Osteoblast (primary cell): ENCODE results near the gene DNAJC19. TPM values are rescaled to one million over a fixed set of nuclear protein-coding genes. Genes with fewer than 3 reads are reported as not detected.

Experiments used
- DNase-seq: peaks from one replicate; pipeline ENCODE4 v3.0.0; 2011; ENCODE audit warnings: low spot score, mixed read lengths; ENCODE audit not compliant: insufficient read length; ENCODE audit errors: missing footprints
- H2AFZ ChIP-seq: 2 replicates; pipeline ENCODE4 v1.6.0; 2011; ENCODE audit warnings: mild to moderate bottlenecking, low read length
- H3K27ac ChIP-seq: 2 replicates; pipeline ENCODE4 v1.5.1; 2011; ENCODE audit warnings: mild to moderate bottlenecking, low read depth, low read length, moderate library complexity
- H3K27me3 ChIP-seq: 2 replicates; pipeline ENCODE4 v1.6.0; 2012; ENCODE audit warnings: mild to moderate bottlenecking, control low read depth, inconsistent platforms, low read length, moderate library complexity; ENCODE audit not compliant: insufficient read depth
- H3K36me3 ChIP-seq: 2 replicates; pipeline ENCODE4 v1.5.1; 2011; ENCODE audit warnings: mild to moderate bottlenecking, low read length, control low read depth, moderate library complexity; ENCODE audit not compliant: insufficient read depth
- H3K4me1 ChIP-seq: 2 replicates; pipeline ENCODE4 v1.5.1; 2011; ENCODE audit warnings: mild to moderate bottlenecking, low read length, control low read depth, moderate library complexity; ENCODE audit not compliant: insufficient read depth
- H3K4me2 ChIP-seq: 2 replicates; pipeline ENCODE4 v1.6.0; 2011; ENCODE audit warnings: mild to moderate bottlenecking, low read length; ENCODE audit not compliant: insufficient read depth
- H3K4me3 ChIP-seq: fragments of 200-600 bp; sonication (generic); 3 replicates; pipeline ENCODE4 v1.5.1; 2012; ENCODE audit warnings: mild to moderate bottlenecking, low read length, inconsistent platforms; ENCODE audit not compliant: insufficient read depth
- H3K79me2 ChIP-seq: 2 replicates; pipeline ENCODE4 v1.6.0; 2012; ENCODE audit warnings: mild to moderate bottlenecking, low read length, control low read depth, inconsistent platforms; ENCODE audit not compliant: insufficient read depth
- H3K9me3 ChIP-seq: 2 replicates; pipeline ENCODE4 v1.5.1; 2011; ENCODE audit warnings: low read depth, low read length, control low read depth
- H4K20me1 ChIP-seq: 2 replicates; pipeline ENCODE4 v1.6.0; 2012; ENCODE audit warnings: mild to moderate bottlenecking, low read length, control low read depth; ENCODE audit not compliant: insufficient read depth
- CTCF ChIP-seq: IDR thresholded peaks from 2 replicates; pipeline ENCODE4 v1.5.1; 2011; ENCODE audit warnings: mild to moderate bottlenecking, low read depth, low read length, moderate library complexity; ENCODE audit errors: extremely low read depth
- total RNA-seq: library from RNA; depleted of rRNA; stranded (reverse); fragments of >200 nt; gene quantifications from 2 replicates; pipeline ENCODE4 v1.2.3, GENCODE V29; 2012

The DNAJC19 gene
- total RNA-seq, 1 donor: 27.9 TPM

GRCh38 chr3:180983136-180983535, 6.4 kb downstream of the DNAJC19 start:
- H4K20me1 ChIP-seq: no peaks in the 10 kb centered on the region
- H3K27me3 ChIP-seq: no peaks in the 10 kb centered on the region
- H3K9me3 ChIP-seq: no peaks in the 10 kb centered on the region
- peaks cover 4% of the 10 kb centered on the region for H3K4me1 ChIP-seq
- peaks cover 37% of the 10 kb centered on the region for H3K36me3 ChIP-seq
- no peak overlapping the region for H3K4me2 ChIP-seq
- H3K27ac ChIP-seq: no peak overlapping the region
- H3K79me2 ChIP-seq: peaks cover 10% of the 10 kb centered on the region
- H3K4me3 ChIP-seq: no peak overlapping the region
- DNase-seq: no peak
- TF ChIP-seq CTCF: no peak
- H2AFZ ChIP-seq: no peak overlapping the region

DNA sequence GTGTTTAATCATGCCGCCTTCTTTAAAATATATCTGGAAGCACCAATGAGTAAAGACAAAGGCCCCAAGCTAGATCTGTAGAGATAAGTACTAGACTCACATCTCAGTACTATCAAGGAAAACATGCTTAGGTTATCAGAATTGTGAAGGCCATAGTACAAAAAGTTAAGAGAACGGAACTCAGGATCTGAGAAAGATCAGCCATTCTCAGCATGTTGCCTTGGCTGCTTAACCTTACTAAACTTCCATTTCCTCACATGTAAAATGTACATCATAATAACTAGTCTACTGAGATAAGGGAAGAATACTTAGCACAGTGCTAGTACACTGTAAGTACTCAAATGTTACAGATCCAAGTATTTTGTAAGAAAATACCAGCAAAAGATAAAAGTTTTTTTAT, 7.6 kb downstream of the DNAJC19 start:
- H3K36me3 ChIP-seq: peaks cover 32% of the 10 kb centered on the region
- H4K20me1 ChIP-seq: no peaks in the 10 kb centered on the region
- TF ChIP-seq CTCF: no peak

DNA sequence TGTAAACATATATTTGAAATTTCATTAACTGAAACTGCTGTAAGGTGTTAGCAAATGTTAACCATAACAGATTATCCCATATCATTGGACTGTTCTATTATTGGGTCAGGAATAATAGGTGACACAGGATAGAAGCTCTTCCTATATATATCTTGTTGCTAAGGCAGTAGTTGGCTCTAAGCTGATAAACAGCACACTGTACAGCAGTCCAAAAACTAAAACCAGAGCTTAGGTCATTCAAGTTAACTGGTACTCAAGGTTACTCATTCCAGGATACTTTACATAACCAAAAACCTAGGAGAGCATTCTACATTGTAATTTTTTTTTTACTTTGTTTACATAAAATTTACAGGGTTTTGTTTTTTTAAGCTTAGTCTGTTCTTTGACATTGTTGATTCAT, 8.9 kb downstream of the DNAJC19 start:
- no peaks in the 10 kb centered on the region for H3K9me3 ChIP-seq
- TF ChIP-seq CTCF: no peak
- no peak overlapping the region for H3K4me3 ChIP-seq
- DNase-seq: no peak
- H3K4me2 ChIP-seq: no peak overlapping the region
- H3K79me2 ChIP-seq: no peaks in the 10 kb centered on the region
- peaks cover 4% of the 10 kb centered on the region for H3K4me1 ChIP-seq
- peak overlapping the region; percentile 43 for H3K27ac ChIP-seq
- H2AFZ ChIP-seq: no peak overlapping the region
- H4K20me1 ChIP-seq: no peaks in the 10 kb centered on the region
- no peaks in the 10 kb centered on the region for H3K27me3 ChIP-seq
- H3K36me3 ChIP-seq: peaks cover 40% of the 10 kb centered on the region

More for the DNA sequence above, 7.6 kb downstream of the DNAJC19 start:
- Histone ChIP-seq H3K4me1 (peaks cover 4% of the 10 kb centered on the region), H3K9me3 (no peaks in the 10 kb centered on the region), H3K27ac (no peak overlapping the region), H3K27me3 (no peaks in the 10 kb centered on the region), H3K4me2 (no peak overlapping the region), H3K79me2 (no peaks in the 10 kb centered on the region), H3K4me3 (no peak overlapping the region), H2AFZ (no peak overlapping the region)
- no peak for DNase-seq

DNA sequence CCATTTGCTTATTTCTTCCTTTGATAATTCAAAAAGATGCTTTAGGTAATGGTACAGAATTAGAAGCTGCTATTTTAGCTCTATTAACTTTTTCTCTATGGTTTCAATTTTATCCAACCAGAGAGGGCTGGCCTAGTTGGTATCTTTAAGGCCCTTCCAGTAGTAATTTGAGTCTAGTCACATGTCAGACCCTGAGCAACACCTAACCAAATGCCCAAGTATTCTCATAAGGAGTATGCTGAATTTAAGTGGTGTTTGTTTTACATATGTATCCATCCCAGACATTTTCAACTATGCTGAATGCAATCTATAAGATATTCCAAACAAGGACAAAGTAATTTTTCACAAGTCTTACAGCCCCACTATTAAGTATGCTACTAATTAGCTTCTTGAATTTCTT, 9.6 kb downstream of the DNAJC19 start:
- H2AFZ ChIP-seq: no peak overlapping the region
- H4K20me1 ChIP-seq: no peaks in the 10 kb centered on the region
- no peak for TF ChIP-seq CTCF
- peak overlapping the region; percentile 43 for H3K27ac ChIP-seq
- no peak overlapping the region for H3K4me3 ChIP-seq
- H3K4me1 ChIP-seq: peaks cover 4% of the 10 kb centered on the region
- DNase-seq: no peak
- no peaks in the 10 kb centered on the region for H3K9me3 ChIP-seq
- H3K4me2 ChIP-seq: no peak overlapping the region
- H3K27me3 ChIP-seq: no peaks in the 10 kb centered on the region
- no peaks in the 10 kb centered on the region for H3K79me2 ChIP-seq
- H3K36me3 ChIP-seq: peaks cover 40% of the 10 kb centered on the region
